ENCODE data around the gene DCDC1. TPM values are rescaled to one million over a fixed set of nuclear protein-coding genes. Genes with fewer than 3 reads are reported as not detected.
A peak's percentile ranks its signal among the peaks of the same experiment; 100 is the strongest.

DCDC1 gene
- total and polyA plus RNA-seq, 2 donors (not counting 1 experiment from before 2014, with no cell fraction given), result 0.05 to 0.17 TPM

DNA sequence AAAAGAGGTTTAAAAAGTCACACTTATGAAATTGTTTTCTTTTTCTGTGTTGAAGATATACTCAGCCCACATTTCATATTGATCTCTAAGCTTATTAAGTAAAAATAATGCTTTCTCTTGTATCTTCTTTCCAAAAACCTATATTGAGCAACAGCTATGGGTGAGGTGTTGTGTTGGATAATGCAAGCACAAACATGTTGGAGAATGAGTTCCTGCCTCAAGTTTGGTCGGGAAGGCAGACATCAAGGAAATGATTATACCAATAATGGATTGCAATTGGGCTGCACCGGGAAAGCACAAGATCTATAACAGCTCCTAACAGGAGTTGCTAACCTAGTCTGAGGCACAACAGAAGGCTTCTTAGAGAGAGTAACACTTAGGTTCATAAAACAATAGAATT lies 474.5 kb downstream of the DCDC1 start:
- Histone ChIP-seq H3K4me2 (ENCODE audit: extremely low read depth, insufficient read depth, low read length) (no peak overlapping the region), H2AFZ (ENCODE audit: low read length) (no peak overlapping the region), H3K4me1 (ENCODE audit: control insufficient read depth, extremely low read depth, insufficient read depth, low read length) (no peaks in the 10 kb centered on the region), H3K4me3 (replicated peaks in 1 of 4; ENCODE audit: control extremely low read depth in 1 of 4, insufficient read depth in 1 of 4, low read depth in 3 of 4, low read length in 4 of 4) (no peak overlapping the region), H3K27me3 (ENCODE audit: control insufficient read depth, insufficient read depth, low read length) (no peaks in the 10 kb centered on the region), H3K79me2 (ENCODE audit: control insufficient read depth, insufficient read depth, low read length) (no peaks in the 10 kb centered on the region), H3K9me3 (ENCODE audit: control insufficient read depth, insufficient read depth, low read depth, low read length) (no peaks in the 10 kb centered on the region), H3K27ac (ENCODE audit: insufficient read depth, low read length) (no peak overlapping the region), H3K36me3 (ENCODE audit: control insufficient read depth, insufficient read depth, low read length) (no peaks in the 10 kb centered on the region), H3K9ac (ENCODE audit: insufficient read depth, low read length) (no peak overlapping the region), H4K20me1 (ENCODE audit: control insufficient read depth, extremely low read depth, insufficient read depth, low read length) (no peaks in the 10 kb centered on the region)
- no peak for DNase-seq (ENCODE audit: low read depth in 2 of 2)
- TF ChIP-seq, protein P1, sequence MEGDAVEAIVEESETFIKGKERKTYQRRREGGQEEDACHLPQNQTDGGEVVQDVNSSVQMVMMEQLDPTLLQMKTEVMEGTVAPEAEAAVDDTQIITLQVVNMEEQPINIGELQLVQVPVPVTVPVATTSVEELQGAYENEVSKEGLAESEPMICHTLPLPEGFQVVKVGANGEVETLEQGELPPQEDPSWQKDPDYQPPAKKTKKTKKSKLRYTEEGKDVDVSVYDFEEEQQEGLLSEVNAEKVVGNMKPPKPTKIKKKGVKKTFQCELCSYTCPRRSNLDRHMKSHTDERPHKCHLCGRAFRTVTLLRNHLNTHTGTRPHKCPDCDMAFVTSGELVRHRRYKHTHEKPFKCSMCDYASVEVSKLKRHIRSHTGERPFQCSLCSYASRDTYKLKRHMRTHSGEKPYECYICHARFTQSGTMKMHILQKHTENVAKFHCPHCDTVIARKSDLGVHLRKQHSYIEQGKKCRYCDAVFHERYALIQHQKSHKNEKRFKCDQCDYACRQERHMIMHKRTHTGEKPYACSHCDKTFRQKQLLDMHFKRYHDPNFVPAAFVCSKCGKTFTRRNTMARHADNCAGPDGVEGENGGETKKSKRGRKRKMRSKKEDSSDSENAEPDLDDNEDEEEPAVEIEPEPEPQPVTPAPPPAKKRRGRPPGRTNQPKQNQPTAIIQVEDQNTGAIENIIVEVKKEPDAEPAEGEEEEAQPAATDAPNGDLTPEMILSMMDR (conservative IDR thresholded peaks at IDR 0.05 in 1 of 2, IDR thresholded peaks at IDR 0.05 in 1 of 2; ENCODE audit: low read depth in 1 of 2, low read length in 2 of 2), result no peak
- TF ChIP-seq EZH2 (IDR thresholded peaks at IDR 0.05; ENCODE audit: low read length, missing control alignments), result no peak

DNA sequence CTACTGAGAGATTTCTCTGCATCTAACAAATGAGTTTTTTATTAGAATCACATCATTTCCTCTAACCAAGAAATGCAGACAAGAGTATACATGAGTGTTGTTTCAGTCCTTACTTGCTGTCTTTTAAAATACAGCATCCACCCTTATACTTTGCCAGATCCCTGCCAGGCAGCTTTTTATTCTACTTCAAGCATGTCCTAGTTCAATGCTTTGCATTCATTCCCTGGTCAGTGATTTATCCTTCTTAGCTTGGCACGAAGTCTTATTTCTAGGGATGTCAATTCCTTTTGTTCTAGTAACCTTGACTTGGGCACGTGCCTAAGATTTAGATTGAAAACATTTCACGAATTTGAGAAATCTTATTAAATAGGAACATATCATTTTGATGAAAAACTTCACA lies 476.2 kb downstream of the DCDC1 start:
- no peak for DNase-seq (ENCODE audit: low read depth in 2 of 2)
- no peaks in the 10 kb centered on the region for H3K36me3 ChIP-seq (ENCODE audit: control insufficient read depth, insufficient read depth, low read length)
- no peak overlapping the region for H3K9ac ChIP-seq (ENCODE audit: insufficient read depth, low read length)
- H3K27ac ChIP-seq (ENCODE audit: insufficient read depth, low read length), result no peak overlapping the region
- no peaks in the 10 kb centered on the region for H3K27me3 ChIP-seq (ENCODE audit: control insufficient read depth, insufficient read depth, low read length)
- no peak overlapping the region for H3K4me2 ChIP-seq (ENCODE audit: extremely low read depth, insufficient read depth, low read length)
- H3K9me3 ChIP-seq (ENCODE audit: control insufficient read depth, insufficient read depth, low read depth, low read length), result no peaks in the 10 kb centered on the region
- H3K79me2 ChIP-seq (ENCODE audit: control insufficient read depth, insufficient read depth, low read length), result no peaks in the 10 kb centered on the region
- TF ChIP-seq EZH2 (IDR thresholded peaks at IDR 0.05; ENCODE audit: low read length, missing control alignments), result no peak
- TF ChIP-seq, protein P1 (conservative IDR thresholded peaks at IDR 0.05 in 1 of 2, IDR thresholded peaks at IDR 0.05 in 1 of 2; ENCODE audit: low read depth in 1 of 2, low read length in 2 of 2), result no peak
- H4K20me1 ChIP-seq (ENCODE audit: control insufficient read depth, extremely low read depth, insufficient read depth, low read length), result no peaks in the 10 kb centered on the region
- H3K4me1 ChIP-seq (ENCODE audit: control insufficient read depth, extremely low read depth, insufficient read depth, low read length), result no peaks in the 10 kb centered on the region
- H3K4me3 ChIP-seq (replicated peaks in 1 of 4; ENCODE audit: control extremely low read depth in 1 of 4, insufficient read depth in 1 of 4, low read depth in 3 of 4, low read length in 4 of 4), result no peak overlapping the region
- no peak overlapping the region for H2AFZ ChIP-seq (ENCODE audit: low read length)

DNA sequence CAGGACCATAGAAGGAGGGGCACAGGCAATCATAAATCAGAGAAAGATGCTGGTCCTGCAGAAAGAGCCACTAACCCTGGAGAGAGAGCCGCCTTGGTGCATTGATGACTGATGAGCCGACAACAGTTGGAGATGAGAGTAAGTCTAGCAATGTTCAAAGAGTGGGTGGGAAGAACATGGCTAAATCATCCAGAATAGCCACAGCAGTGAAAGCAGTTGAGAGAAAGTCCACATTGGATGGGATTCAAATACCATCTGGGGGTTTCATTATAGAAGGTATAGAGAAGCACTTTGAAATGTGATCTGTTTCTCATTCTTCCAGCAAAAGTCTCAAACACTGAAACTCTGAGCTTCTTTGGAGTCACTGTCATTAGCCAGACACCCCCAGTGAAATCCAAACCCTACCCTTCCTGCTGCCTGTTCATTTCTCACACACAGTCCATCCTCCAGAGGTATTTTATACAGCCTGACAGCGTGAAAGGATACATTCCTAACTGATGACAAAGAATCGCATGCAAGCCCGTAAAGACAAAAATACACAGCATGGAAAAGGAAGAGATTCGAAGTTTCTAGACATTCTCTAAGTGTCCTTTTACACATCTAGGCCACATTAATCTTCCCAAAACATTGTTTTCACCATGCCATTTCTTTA lies 480.3 kb downstream of the DCDC1 start:
- H3K27me3 ChIP-seq (ENCODE audit: control insufficient read depth, insufficient read depth, low read length), result no peaks in the 10 kb centered on the region
- TF ChIP-seq, protein P1 (conservative IDR thresholded peaks at IDR 0.05 in 1 of 2, IDR thresholded peaks at IDR 0.05 in 1 of 2; ENCODE audit: low read depth in 1 of 2, low read length in 2 of 2), result no peak
- TF ChIP-seq EZH2 (IDR thresholded peaks at IDR 0.05; ENCODE audit: low read length, missing control alignments), result no peak
- H3K9ac ChIP-seq (ENCODE audit: insufficient read depth, low read length), result no peak overlapping the region
- no peaks in the 10 kb centered on the region for H4K20me1 ChIP-seq (ENCODE audit: control insufficient read depth, extremely low read depth, insufficient read depth, low read length)
- H3K27ac ChIP-seq (ENCODE audit: insufficient read depth, low read length), result no peak overlapping the region
- no peak overlapping the region for H3K4me3 ChIP-seq (replicated peaks in 1 of 4; ENCODE audit: control extremely low read depth in 1 of 4, insufficient read depth in 1 of 4, low read depth in 3 of 4, low read length in 4 of 4)
- no peaks in the 10 kb centered on the region for H3K9me3 ChIP-seq (ENCODE audit: control insufficient read depth, insufficient read depth, low read depth, low read length)
- H3K79me2 ChIP-seq (ENCODE audit: control insufficient read depth, insufficient read depth, low read length), result no peaks in the 10 kb centered on the region
- H3K4me1 ChIP-seq (ENCODE audit: control insufficient read depth, extremely low read depth, insufficient read depth, low read length), result no peaks in the 10 kb centered on the region
- peak; percentile 5 to 71 for DNase-seq (ENCODE audit: low read depth in 2 of 2)
- H2AFZ ChIP-seq (ENCODE audit: low read length), result no peak overlapping the region
- no peaks in the 10 kb centered on the region for H3K36me3 ChIP-seq (ENCODE audit: control insufficient read depth, insufficient read depth, low read length)
- H3K4me2 ChIP-seq (ENCODE audit: extremely low read depth, insufficient read depth, low read length), result no peak overlapping the region
